GM12878 (cell line): ENCODE data around the gene DLG2. TPM values are rescaled to one million over a fixed set of nuclear protein-coding genes. Genes with fewer than 3 reads are reported as not detected.

Experiments used
- ATAC-seq: fragments of 200-7000 bp; cut with Tn5 transposase; 3 replicates; pipeline ENCODE4 v1.9.1; 2020; ENCODE audit warnings: mild to moderate bottlenecking, moderate library complexity
- BruUV-seq: library from RNA; stranded (reverse); fragments of 400-500 nt; replicated peaks from 2 replicates; lab custom pipeline; 2021; lab: Mats Ljungman, UMichigan
- CTCF ChIA-PET: fragments of 300-600 bp; sonication (Branson Sonifier 250); formaldehyde crosslinking; extraction: SDS; loops from one replicate; lab custom pipeline; 2021; ENCODE audit warnings: inconsistent platforms; lab: Yijun Ruan, JAX
- POLR2A ChIA-PET: fragments of 350-600 bp; formaldehyde crosslinking; extraction: SDS; loops from one replicate; lab custom pipeline; 2021; ENCODE audit warnings: inconsistent platforms; lab: Charles Lee
- RAD21 ChIA-PET: fragments of 300-600 bp; sonication (Branson Sonifier 250); formaldehyde crosslinking; loops from one replicate; lab custom pipeline; 2023; ENCODE audit warnings: antibody characterized with exemption; ENCODE audit not compliant: unreplicated experiment; lab: Charles Lee
- SMC1A ChIA-PET: fragments of 300-600 bp; sonication (Branson Sonifier 250); formaldehyde crosslinking; loops from one replicate; lab custom pipeline; 2023; ENCODE audit not compliant: unreplicated experiment, uncharacterized antibody; lab: Charles Lee
- DNase-seq: peaks from one replicate; pipeline ENCODE4 v3.0.0-alpha.2; 2011; ENCODE audit warnings: low read depth, low spot score
- FAIRE-seq: peaks from 3 replicates; lab custom pipeline; 2011; peaks lifted over from hg19 to GRCh38; lab: Jason Lieb, UNC
- H2AFZ ChIP-seq: 2 replicates; pipeline ENCODE4 v1.6.0; 2011; ENCODE audit warnings: low read depth, low read length, control low read depth; ENCODE audit not compliant: control insufficient read depth
- H3K27ac ChIP-seq: 2 replicates; pipeline ENCODE4 v1.5.1; 2011; ENCODE audit warnings: control low read depth; ENCODE audit not compliant: control insufficient read depth, insufficient read depth
- H3K27me3 ChIP-seq, 2 experiments: replicated peaks in 1 of 2; 2 replicates each; pipeline versions ENCODE4 v1.6.0 to v1.6.1; 2011; ENCODE audit warnings: low read length in 1 of 2; ENCODE audit not compliant: control insufficient read depth in 2 of 2, insufficient read depth in 2 of 2
- H3K36me3 ChIP-seq, 2 experiments: 2 replicates each; pipeline ENCODE4 v1.5.1; 2011; ENCODE audit warnings: low read length in 1 of 2; ENCODE audit not compliant: control insufficient read depth in 2 of 2, insufficient read depth in 2 of 2
- H3K4me1 ChIP-seq: 2 replicates; pipeline ENCODE4 v1.6.1; 2011; ENCODE audit warnings: mild to moderate bottlenecking, low read length, moderate library complexity, mixed read lengths; ENCODE audit not compliant: control insufficient read depth, insufficient read depth
- H3K4me2 ChIP-seq: 2 replicates; pipeline ENCODE4 v1.6.0; 2011; ENCODE audit warnings: control low read depth; ENCODE audit not compliant: control insufficient read depth, insufficient read depth
- H3K4me3 ChIP-seq: fragments of 200-600 bp; sonication (generic); 2 replicates; pipeline ENCODE4 v1.5.1; 2016
- H3K79me2 ChIP-seq: 2 replicates; pipeline ENCODE4 v1.6.0; 2011; ENCODE audit warnings: low read length; ENCODE audit not compliant: control insufficient read depth, insufficient read depth
- H3K9ac ChIP-seq: 2 replicates; pipeline ENCODE4 v1.8.0; 2011; ENCODE audit warnings: low read length, control low read depth, mixed read lengths; ENCODE audit not compliant: control insufficient read depth, insufficient read depth
- H3K9me3 ChIP-seq: replicated peaks from 3 replicates; pipeline ENCODE4 v1.5.1; 2011; ENCODE audit warnings: mild to moderate bottlenecking, low read length; ENCODE audit not compliant: control insufficient read depth, insufficient read depth
- H4K20me1 ChIP-seq: 2 replicates; pipeline ENCODE4 v1.6.0; 2011; ENCODE audit not compliant: control insufficient read depth, insufficient read depth
- ATF3 ChIP-seq: IDR thresholded peaks from 2 replicates; pipeline ENCODE4 v1.6.1; 2011; ENCODE audit warnings: low read depth, mild to moderate bottlenecking, low read length, moderate library complexity, borderline replicate concordance; ENCODE audit errors: extremely low read depth
- CBX5 ChIP-seq: sonication (generic); IDR thresholded peaks from 2 replicates; pipeline ENCODE4 v1.6.1; 2016; ENCODE audit warnings: low read depth, moderate library complexity, mild to moderate bottlenecking, inconsistent platforms
- NRF1 ChIP-seq: conservative IDR thresholded peaks from 2 replicates; pipeline ENCODE4 v1.6.1; 2011; ENCODE audit warnings: mild to moderate bottlenecking, low read depth, low read length, improper control_type of control experiment
- PBX3 ChIP-seq: IDR thresholded peaks from 2 replicates; pipeline ENCODE4 v1.6.1; 2011; ENCODE audit warnings: mild to moderate bottlenecking, low read depth, low read length, moderate library complexity; ENCODE audit not compliant: insufficient replicate concordance
- POLR2AphosphoS2 ChIP-seq: IDR thresholded peaks from 2 replicates; pipeline ENCODE4 v1.6.1; 2011; ENCODE audit warnings: low read depth, mild to moderate bottlenecking, low read length, improper control_type of control experiment, moderate library complexity
- RUNX3 ChIP-seq: IDR thresholded peaks from 2 replicates; pipeline ENCODE4 v1.6.1; 2012; ENCODE audit warnings: low read length, inconsistent platforms
- TARDBP ChIP-seq: IDR thresholded peaks from 2 replicates; pipeline ENCODE4 v1.6.1; 2016; ENCODE audit warnings: borderline replicate concordance
- WGBS: methylation state at CpG from one replicate; pipeline ENCODE4 v1.1.6; 2016; ENCODE audit warnings: low lambda C conversion rate; ENCODE audit not compliant: insufficient replicate concordance, insufficient coverage; ENCODE audit errors: missing lambda C conversion rate; 5-methylcytosine and 5-hydroxymethylcytosine counted together
- in situ Hi-C: fragments of 300-500 bp; cut with MboI; formaldehyde crosslinking; loops from 9 replicates; pipeline ENCODE4 v1.14.3; 2018; ENCODE audit warnings: mixed read lengths
- intact Hi-C: fragments of 100-400 bp; cut with micrococcal nuclease; formaldehyde crosslinking; loops from one replicate; pipeline ENCODE4 v1.14.2; 2022; ENCODE audit not compliant: unreplicated experiment
- polyA plus RNA-seq, 11 experiments: library from polyadenylated mRNA; depleted of rRNA in 4 of 11; unstranded in 6 of 11; stranded (reverse) in 5 of 11; fragments of >200 nt; fragmentation: Nextera tagmentation in 4 of 11; fragmentation: Illumina TruSeq in 1 of 11; extraction: Ambion mirVana in 4 of 11; extraction: Trizol in 1 of 11; gene quantifications; 1 replicate in 1 of 11; 2 replicates in 10 of 11; pipeline versions ENCODE4 v1.2.1 to v1.2.3, GENCODE V29; 2011 to 2016; ENCODE audit warnings: inconsistent platforms in 2 of 11, missing spikeins in 2 of 11, low read depth in 1 of 11
- total RNA-seq, 4 experiments: library from RNA; depleted of rRNA in 3 of 4; stranded (reverse); fragments of >200 nt in 3 of 4; fragmentation: Illumina TruSeq in 1 of 4; extraction: Trizol in 1 of 4; gene quantifications; 2 replicates each; pipeline versions ENCODE4 v1.2.1 to v1.2.3, GENCODE V29; 2013 to 2021

Gene DLG2
- total and polyA plus RNA-seq, 10 of the 15 experiments (the other 5 are each of a cell fraction or from before 2014, with no cell fraction given) = 0.09 to 0.98 (median 0.35) TPM

- 56% methylated on average over 2 of the region's 2 CpGs for WGBS
- no peaks in the 10 kb centered on the region for H4K20me1 ChIP-seq
- H3K9me3 ChIP-seq = no peaks in the 10 kb centered on the region
- no peak overlapping the region for H3K4me3 ChIP-seq
- ChIA-PET RAD21 (no interaction called here), SMC1A (no interaction called here), POLR2A (no interaction called here), CTCF (no interaction called here)
- BruUV-seq = no TSS peak
- intact Hi-C loops = no loop called here
- H3K27me3 ChIP-seq = no peaks in the 10 kb centered on the region
- DNase-seq = no peak
- H3K9ac ChIP-seq = no peak overlapping the region
- FAIRE-seq = no peak
- H3K36me3 ChIP-seq = no peaks in the 10 kb centered on the region
- no peaks in the 10 kb centered on the region for H3K79me2 ChIP-seq
- no peak for TF ChIP-seq CBX5
- TF ChIP-seq NRF1 = no peak
- no peak for TF ChIP-seq ATF3
- TF ChIP-seq TARDBP = no peak
- no peak for TF ChIP-seq POLR2AphosphoS2
- TF ChIP-seq PBX3 = no peak
- in situ Hi-C loops = no loop called here
- ATAC-seq = no peak
- no peak overlapping the region for H3K4me2 ChIP-seq
- H3K27ac ChIP-seq = no peak overlapping the region
- no peak overlapping the region for H2AFZ ChIP-seq
- no peaks in the 10 kb centered on the region for H3K4me1 ChIP-seq
Measured at GRCh38 chr11:84969103-84969502, 658.0 kb downstream of the DLG2 start.

- Histone ChIP-seq H3K4me1 (no peaks in the 10 kb centered on the region), H3K9me3 (no peaks in the 10 kb centered on the region), H3K36me3 (no peaks in the 10 kb centered on the region), H3K27me3 (no peaks in the 10 kb centered on the region), H4K20me1 (no peaks in the 10 kb centered on the region), H3K9ac (no peak overlapping the region), H3K27ac (no peak overlapping the region), H3K4me2 (no peak overlapping the region), H3K4me3 (no peak overlapping the region), H2AFZ (no peak overlapping the region), H3K79me2 (no peaks in the 10 kb centered on the region)
- CTCF ChIA-PET = no interaction called here
- DNase-seq = no peak
- no peak for FAIRE-seq
- no peak for TF ChIP-seq RUNX3
- no peak for ATAC-seq
- BruUV-seq = no TSS peak
- POLR2A ChIA-PET = no interaction called here
- SMC1A ChIA-PET = no interaction called here
- RAD21 ChIA-PET = no interaction called here
- intact Hi-C loops (no loop called here), in situ Hi-C loops (no loop called here)
- 48% methylated on average over 4 of the region's 4 CpGs for WGBS
Measured at GRCh38 chr11:84965484-84965883, 661.7 kb downstream of the DLG2 start.
